ENCODE results near the gene TPRG1L. TPM values are rescaled to one million over a fixed set of nuclear protein-coding genes. Genes with fewer than 3 reads are reported as not detected.

The TPRG1L gene
- total and polyA plus RNA-seq, 10 of the 15 experiments (the other 5 are each of a cell fraction or from before 2014, with no cell fraction given): 1.5 to 16.5 (median 8.0) TPM

GRCh38 chr1:3656450-3657095, 31.8 kb downstream of the TPRG1L start (continued):
- TF ChIP-seq ZBTB4 (CRISPR knock-in tag; IDR thresholded peaks at IDR 0.05): no peak
- no peak for TF ChIP-seq ELK1 (IDR thresholded peaks at IDR 0.05; ENCODE audit: low read depth, low read length)
- TF ChIP-seq PBX3 (IDR thresholded peaks at IDR 0.05; ENCODE audit: insufficient replicate concordance, low read depth, low read length): no peak
- no peak for TF ChIP-seq MYC (IDR thresholded peaks at IDR 0.05; ENCODE audit: insufficient read depth, insufficient read length, insufficient replicate concordance, low read length, severe bottlenecking)
- no peak for TF ChIP-seq HDGF (IDR thresholded peaks at IDR 0.05)
- TF ChIP-seq SREBF1 (IDR thresholded peaks at IDR 0.05; ENCODE audit: low read length): no peak
- no peak for TF ChIP-seq PAX8 (IDR thresholded peaks at IDR 0.05)
- no peak for TF ChIP-seq ZNF217 (IDR thresholded peaks at IDR 0.05)
- TF ChIP-seq GABPA (IDR thresholded peaks at IDR 0.05; ENCODE audit: low read depth): peak; percentile 73
- TF ChIP-seq CEBPZ (IDR thresholded peaks at IDR 0.05; ENCODE audit: low read depth, low read length): no peak
- no peak; the same call in 1 of the 2 replicates for TF ChIP-seq ZSCAN29 (IDR thresholded peaks at IDR 0.05)
- no peak for TF ChIP-seq SUPT20H (IDR thresholded peaks at IDR 0.05; ENCODE audit: borderline replicate concordance, control insufficient read depth, low read depth, low read length)
- peak; percentile 86 for TF ChIP-seq POU2F2 (IDR thresholded peaks at IDR 0.05; ENCODE audit: borderline replicate concordance, low read depth, low read length)
- TF ChIP-seq NKRF (conservative IDR thresholded peaks at IDR 0.05): no peak; the same call in 1 of the 2 replicates
- no peak for TF ChIP-seq POLR2A (IDR thresholded peaks at IDR 0.05; ENCODE audit: low read depth, low read length)
- TF ChIP-seq SMARCA5 (IDR thresholded peaks at IDR 0.05): peak; percentile 90
- TF ChIP-seq PML (IDR thresholded peaks at IDR 0.05; ENCODE audit: low read length): peak; percentile 67

All from GM12878 (cell line).